Loucy (cell line): ENCODE data around the gene KIF3C.

ENCODE experiments used
- H2AFZ ChIP-seq: fragments of 200-600 bp; sonication (generic); 2 replicates; pipeline ENCODE4 v1.6.0; 2016; ENCODE audit warnings: antibody characterized with exemption, mild to moderate bottlenecking, low read length, moderate library complexity
- H3F3A ChIP-seq: fragments of 200-600 bp; 2 replicates; pipeline ENCODE4 v1.6.0; 2016; ENCODE audit warnings: antibody characterized with exemption, low read depth, mild to moderate bottlenecking
- H3K27me3 ChIP-seq: fragments of 200-600 bp; sonication (generic); 2 replicates; pipeline ENCODE4 v1.6.1; 2014; ENCODE audit warnings: low read length, mild to moderate bottlenecking; ENCODE audit not compliant: insufficient read depth, poor library complexity, severe bottlenecking
- H3K36me3 ChIP-seq: fragments of 200-600 bp; sonication (generic); 2 replicates; pipeline ENCODE4 v1.6.1; 2016; ENCODE audit warnings: low read length; ENCODE audit not compliant: insufficient read depth
- H3K4me1 ChIP-seq: fragments of 200-600 bp; sonication (generic); 2 replicates; pipeline ENCODE4 v1.5.1; 2014; ENCODE audit warnings: low read length, mild to moderate bottlenecking; ENCODE audit not compliant: insufficient read depth, poor library complexity, severe bottlenecking
- H3K4me2 ChIP-seq: fragments of 200-600 bp; sonication (generic); 2 replicates; pipeline ENCODE4 v1.6.0; 2014; ENCODE audit warnings: antibody characterized with exemption, low read length, low read depth, mild to moderate bottlenecking; ENCODE audit not compliant: poor library complexity, severe bottlenecking
- H3K4me3 ChIP-seq: fragments of 200-600 bp; sonication (generic); 2 replicates; pipeline ENCODE4 v1.5.1; 2014; ENCODE audit warnings: low read length, mild to moderate bottlenecking, mixed read lengths; ENCODE audit not compliant: poor library complexity, severe bottlenecking
- H3K79me2 ChIP-seq: fragments of 200-600 bp; sonication (generic); 2 replicates; pipeline ENCODE4 v1.6.1; 2014; ENCODE audit warnings: low read length; ENCODE audit not compliant: insufficient read depth
- H3K9ac ChIP-seq: fragments of 200-600 bp; sonication (generic); 2 replicates; pipeline ENCODE4 v1.6.0; 2014; ENCODE audit warnings: mild to moderate bottlenecking, low read depth, low read length, moderate library complexity; ENCODE audit not compliant: poor library complexity, severe bottlenecking
- H3K9me2 ChIP-seq: fragments of 200-600 bp; sonication (generic); replicated peaks from 2 replicates; pipeline ENCODE4 v1.6.1; 2016; ENCODE audit warnings: low read depth, low read length, mixed read lengths
- H3K9me3 ChIP-seq: fragments of 200-600 bp; sonication (generic); 2 replicates; pipeline ENCODE4 v1.6.1; 2014; ENCODE audit warnings: mild to moderate bottlenecking, antibody characterized with exemption, low read length, low read depth; ENCODE audit not compliant: insufficient read depth
- H4K20me1 ChIP-seq: fragments of 200-600 bp; sonication (generic); 2 replicates; pipeline ENCODE4 v1.6.0; 2014; ENCODE audit warnings: antibody characterized with exemption, low read length, mild to moderate bottlenecking; ENCODE audit not compliant: insufficient read depth, poor library complexity, severe bottlenecking
- EZH2phosphoT487 ChIP-seq: fragments of 200-600 bp; IDR thresholded peaks from 2 replicates; pipeline ENCODE4 v1.6.1; 2018; ENCODE audit warnings: antibody characterized with exemption, mild to moderate bottlenecking, moderate library complexity, borderline replicate concordance
- TF ChIP-seq, protein P1 (sequence below): fragments of 200-600 bp; sonication (generic); conservative IDR thresholded peaks from 2 replicates; pipeline ENCODE4 v1.5.1; 2014; ENCODE audit warnings: mild to moderate bottlenecking, antibody characterized with exemption, low read length

The KIF3C gene

DNA sequence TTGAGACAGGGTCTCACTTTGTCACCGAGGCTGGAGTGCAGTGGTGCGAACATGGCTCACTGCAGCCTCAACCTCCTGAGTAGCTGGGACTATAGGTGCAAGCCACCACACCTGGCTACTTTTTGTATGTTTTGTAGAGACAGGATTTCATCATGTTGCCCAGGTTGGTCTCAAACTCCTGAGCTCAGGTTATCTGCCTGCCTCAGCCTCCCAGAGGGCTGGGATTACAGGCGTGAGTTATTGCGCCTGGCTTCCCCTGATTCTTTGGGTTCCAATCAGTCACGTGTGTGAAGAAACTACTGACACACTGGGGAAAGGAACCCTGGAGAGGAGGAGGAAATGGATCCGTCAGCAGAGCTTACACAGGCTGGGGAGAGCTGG lies 29.3 kb upstream of the KIF3C start:
- H3K36me3 ChIP-seq = no peaks in the 10 kb centered on the region
- H2AFZ ChIP-seq = no peak overlapping the region; the same call in 1 of the 2 replicates
- H3K9me3 ChIP-seq = peaks cover 5% of the 10 kb centered on the region; the same call in 1 of the 2 replicates
- peaks cover 12% of the 10 kb centered on the region for H3K4me1 ChIP-seq
- H4K20me1 ChIP-seq = no peaks in the 10 kb centered on the region
- H3K4me3 ChIP-seq = no peak overlapping the region
- H3F3A ChIP-seq = no peaks in the 10 kb centered on the region
- H3K79me2 ChIP-seq = no peaks in the 10 kb centered on the region
- H3K9ac ChIP-seq = no peak overlapping the region
- TF ChIP-seq, protein P1, sequence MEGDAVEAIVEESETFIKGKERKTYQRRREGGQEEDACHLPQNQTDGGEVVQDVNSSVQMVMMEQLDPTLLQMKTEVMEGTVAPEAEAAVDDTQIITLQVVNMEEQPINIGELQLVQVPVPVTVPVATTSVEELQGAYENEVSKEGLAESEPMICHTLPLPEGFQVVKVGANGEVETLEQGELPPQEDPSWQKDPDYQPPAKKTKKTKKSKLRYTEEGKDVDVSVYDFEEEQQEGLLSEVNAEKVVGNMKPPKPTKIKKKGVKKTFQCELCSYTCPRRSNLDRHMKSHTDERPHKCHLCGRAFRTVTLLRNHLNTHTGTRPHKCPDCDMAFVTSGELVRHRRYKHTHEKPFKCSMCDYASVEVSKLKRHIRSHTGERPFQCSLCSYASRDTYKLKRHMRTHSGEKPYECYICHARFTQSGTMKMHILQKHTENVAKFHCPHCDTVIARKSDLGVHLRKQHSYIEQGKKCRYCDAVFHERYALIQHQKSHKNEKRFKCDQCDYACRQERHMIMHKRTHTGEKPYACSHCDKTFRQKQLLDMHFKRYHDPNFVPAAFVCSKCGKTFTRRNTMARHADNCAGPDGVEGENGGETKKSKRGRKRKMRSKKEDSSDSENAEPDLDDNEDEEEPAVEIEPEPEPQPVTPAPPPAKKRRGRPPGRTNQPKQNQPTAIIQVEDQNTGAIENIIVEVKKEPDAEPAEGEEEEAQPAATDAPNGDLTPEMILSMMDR = no peak
- no peak for TF ChIP-seq EZH2phosphoT487
- no peaks in the 10 kb centered on the region for H3K9me2 ChIP-seq
- H3K27me3 ChIP-seq = no peaks in the 10 kb centered on the region
- H3K4me2 ChIP-seq = no peak overlapping the region

DNA sequence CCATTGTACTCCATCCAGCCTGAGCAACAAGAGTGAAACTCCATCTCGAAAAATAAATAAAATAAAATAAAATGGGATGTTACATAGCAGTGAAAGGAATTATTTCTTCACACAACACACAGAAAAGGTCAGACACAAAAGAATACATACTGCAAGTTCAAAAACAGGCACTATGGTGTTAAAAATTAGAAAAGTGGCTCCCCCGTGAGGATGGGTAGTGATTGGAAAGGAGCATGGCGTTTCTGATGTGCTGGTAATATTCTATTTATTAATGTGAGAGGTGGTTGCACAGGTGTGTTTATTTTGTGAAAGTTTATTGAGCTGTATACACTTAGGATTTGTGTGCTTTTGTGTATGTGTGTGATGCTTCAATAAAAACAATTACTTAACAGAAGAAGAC lies 28.6 kb upstream of the KIF3C start:
- no peaks in the 10 kb centered on the region for H3K36me3 ChIP-seq
- H3K27me3 ChIP-seq = no peaks in the 10 kb centered on the region
- no peak overlapping the region for H3K9ac ChIP-seq
- no peaks in the 10 kb centered on the region for H3K9me2 ChIP-seq
- no peak overlapping the region for H3K4me3 ChIP-seq
- TF ChIP-seq, protein P1 = no peak
- TF ChIP-seq EZH2phosphoT487 = no peak
- H3K9me3 ChIP-seq = peaks cover 5% of the 10 kb centered on the region; the same call in 1 of the 2 replicates
- H2AFZ ChIP-seq = no peak overlapping the region
- H3F3A ChIP-seq = no peaks in the 10 kb centered on the region
- no peaks in the 10 kb centered on the region for H3K79me2 ChIP-seq
- H4K20me1 ChIP-seq = no peaks in the 10 kb centered on the region
- no peak overlapping the region for H3K4me2 ChIP-seq
- H3K4me1 ChIP-seq = peaks cover 12% of the 10 kb centered on the region

DNA sequence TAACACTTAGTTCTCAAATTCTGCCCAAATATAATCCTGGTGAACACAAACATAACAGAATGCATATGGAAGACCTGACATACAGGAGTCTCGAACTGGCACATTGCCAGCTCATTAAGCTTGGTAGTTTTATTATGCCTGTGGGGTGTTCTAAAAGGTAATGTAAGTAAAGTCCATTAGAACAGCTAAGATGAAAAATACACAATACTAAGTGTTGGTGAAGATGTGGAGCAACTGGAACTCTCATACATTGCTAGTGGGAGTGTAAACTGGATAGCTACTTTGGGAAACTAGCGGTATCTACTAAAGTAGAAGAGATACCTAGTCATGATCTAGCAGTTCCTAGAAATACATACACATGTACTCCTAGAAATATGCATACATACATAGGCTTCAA lies 27.3 kb upstream of the KIF3C start:
- Histone ChIP-seq H3K9ac (peak overlapping the region; percentile 59), H4K20me1 (no peaks in the 10 kb centered on the region), H3K36me3 (no peaks in the 10 kb centered on the region), H3K9me2 (no peaks in the 10 kb centered on the region), H3K9me3 (peaks cover 5% of the 10 kb centered on the region; the same call in 1 of the 2 replicates), H3K79me2 (no peaks in the 10 kb centered on the region), H3K4me2 (peak overlapping the region; percentile 59), H3K27me3 (no peaks in the 10 kb centered on the region), H3F3A (no peaks in the 10 kb centered on the region), H3K4me3 (peak overlapping the region; percentile 33), H2AFZ (peak overlapping the region; percentile 62; the same call in 1 of the 2 replicates), H3K4me1 (peaks cover 12% of the 10 kb centered on the region)
- TF ChIP-seq EZH2phosphoT487 = no peak
- TF ChIP-seq, protein P1 = no peak
